ENCODE data around the gene TMEM209. TPM values are rescaled to one million over a fixed set of nuclear protein-coding genes. Genes with fewer than 3 reads are reported as not detected.

The TMEM209 gene
- total RNA-seq, 1 donor from 2014 or later, result 38.9 TPM

GRCh38 chr7:130145424-130146100, 59.6 kb downstream of the TMEM209 start:
- no peak overlapping the region for H3K4me2 ChIP-seq
- no peaks in the 10 kb centered on the region for H3K9me3 ChIP-seq (ENCODE audit: low read depth)
- H3K36me3 ChIP-seq, result no peaks in the 10 kb centered on the region
- H3K9ac ChIP-seq, result no peak overlapping the region
- H3K4me1 Mint-ChIP-seq, result peaks cover 39% of the 10 kb centered on the region
- peaks cover 13% of the 10 kb centered on the region for H3F3A ChIP-seq (ENCODE audit: low read depth)
- H2AFZ ChIP-seq (replicated peaks), result no peak overlapping the region
- peaks cover 13% of the 10 kb centered on the region for H3K27me3 Mint-ChIP-seq (ENCODE audit: insufficient read depth, low read depth)
- H3K4me3 Mint-ChIP-seq, result no peak overlapping the region
- peaks cover 25% of the 10 kb centered on the region for H3K4me1 ChIP-seq
- no peak overlapping the region for H3K27ac Mint-ChIP-seq
- no peaks in the 10 kb centered on the region for H3K36me3 Mint-ChIP-seq
- no peaks in the 10 kb centered on the region for H3K79me2 ChIP-seq (ENCODE audit: low read depth)
- H3K9me3 Mint-ChIP-seq, result no peaks in the 10 kb centered on the region
- H3K4me3 ChIP-seq, result no peak overlapping the region
- H3K27ac ChIP-seq, result no peak overlapping the region
- no peak for TF ChIP-seq EZH2 (IDR thresholded peaks at IDR 0.05)
- no peak for TF ChIP-seq EZH2phosphoT487 (IDR thresholded peaks at IDR 0.05)
- TF ChIP-seq, protein P1, sequence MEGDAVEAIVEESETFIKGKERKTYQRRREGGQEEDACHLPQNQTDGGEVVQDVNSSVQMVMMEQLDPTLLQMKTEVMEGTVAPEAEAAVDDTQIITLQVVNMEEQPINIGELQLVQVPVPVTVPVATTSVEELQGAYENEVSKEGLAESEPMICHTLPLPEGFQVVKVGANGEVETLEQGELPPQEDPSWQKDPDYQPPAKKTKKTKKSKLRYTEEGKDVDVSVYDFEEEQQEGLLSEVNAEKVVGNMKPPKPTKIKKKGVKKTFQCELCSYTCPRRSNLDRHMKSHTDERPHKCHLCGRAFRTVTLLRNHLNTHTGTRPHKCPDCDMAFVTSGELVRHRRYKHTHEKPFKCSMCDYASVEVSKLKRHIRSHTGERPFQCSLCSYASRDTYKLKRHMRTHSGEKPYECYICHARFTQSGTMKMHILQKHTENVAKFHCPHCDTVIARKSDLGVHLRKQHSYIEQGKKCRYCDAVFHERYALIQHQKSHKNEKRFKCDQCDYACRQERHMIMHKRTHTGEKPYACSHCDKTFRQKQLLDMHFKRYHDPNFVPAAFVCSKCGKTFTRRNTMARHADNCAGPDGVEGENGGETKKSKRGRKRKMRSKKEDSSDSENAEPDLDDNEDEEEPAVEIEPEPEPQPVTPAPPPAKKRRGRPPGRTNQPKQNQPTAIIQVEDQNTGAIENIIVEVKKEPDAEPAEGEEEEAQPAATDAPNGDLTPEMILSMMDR (IDR thresholded peaks at IDR 0.05), result no peak
- no peak for DNase-seq (ENCODE audit: low spot score)
- H4K20me1 ChIP-seq (ENCODE audit: low read depth), result no peaks in the 10 kb centered on the region
- H3K27me3 ChIP-seq, result no peaks in the 10 kb centered on the region

GRCh38 chr7:130144312-130145171, 60.7 kb downstream of the TMEM209 start:
- Histone ChIP-seq H3K27me3 (no peaks in the 10 kb centered on the region), H3K9ac (no peak overlapping the region), H2AFZ (replicated peaks) (no peak overlapping the region), H3F3A (ENCODE audit: low read depth) (peaks cover 24% of the 10 kb centered on the region), H3K79me2 (ENCODE audit: low read depth) (no peaks in the 10 kb centered on the region), H3K4me3 (no peak overlapping the region), H3K4me2 (no peak overlapping the region), H4K20me1 (ENCODE audit: low read depth) (no peaks in the 10 kb centered on the region), H3K9me3 (ENCODE audit: low read depth) (no peaks in the 10 kb centered on the region), H3K27ac (no peak overlapping the region), H3K36me3 (no peaks in the 10 kb centered on the region), H3K4me1 (peaks cover 25% of the 10 kb centered on the region)
- peaks cover 45% of the 10 kb centered on the region for H3K4me1 Mint-ChIP-seq
- no peak for DNase-seq (ENCODE audit: low spot score)
- peaks cover 14% of the 10 kb centered on the region for H3K27me3 Mint-ChIP-seq (ENCODE audit: insufficient read depth, low read depth)
- peaks cover under 1% of the 10 kb centered on the region for H3K36me3 Mint-ChIP-seq
- H3K9me3 Mint-ChIP-seq, result no peaks in the 10 kb centered on the region
- TF ChIP-seq EZH2phosphoT487 (IDR thresholded peaks at IDR 0.05) (no peak), EZH2 (IDR thresholded peaks at IDR 0.05) (no peak)
- TF ChIP-seq, protein P1 (IDR thresholded peaks at IDR 0.05), result no peak
- peak overlapping the region; percentile 60 for H3K27ac Mint-ChIP-seq
- no peak overlapping the region for H3K4me3 Mint-ChIP-seq

DNA sequence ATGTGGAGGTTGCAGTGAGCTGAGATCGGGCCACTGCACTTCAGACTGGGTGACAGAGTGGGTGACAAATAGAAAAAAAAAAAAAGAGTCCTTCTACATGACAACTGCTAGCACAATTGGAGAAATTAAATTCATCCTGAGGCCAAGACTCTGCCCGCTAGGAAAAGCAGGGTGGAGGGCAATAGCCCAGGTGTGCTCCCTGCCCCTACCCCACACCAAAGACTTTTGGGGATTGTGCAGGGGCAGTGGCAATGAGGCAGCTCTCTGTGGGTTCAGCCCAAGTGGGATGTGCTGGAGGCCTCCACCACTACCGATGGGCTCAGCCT, 61.3 kb downstream of the TMEM209 start:
- H3K4me3 Mint-ChIP-seq, result no peak overlapping the region
- H3K27me3 Mint-ChIP-seq (ENCODE audit: insufficient read depth, low read depth), result peaks cover 13% of the 10 kb centered on the region
- TF ChIP-seq, protein P1 (IDR thresholded peaks at IDR 0.05), result no peak
- TF ChIP-seq EZH2phosphoT487 (IDR thresholded peaks at IDR 0.05) (no peak), EZH2 (IDR thresholded peaks at IDR 0.05) (no peak)
- Histone ChIP-seq H3K27me3 (no peaks in the 10 kb centered on the region), H2AFZ (replicated peaks) (no peak overlapping the region), H3K27ac (no peak overlapping the region), H3K9ac (no peak overlapping the region), H3K9me3 (ENCODE audit: low read depth) (no peaks in the 10 kb centered on the region), H3F3A (ENCODE audit: low read depth) (peaks cover 29% of the 10 kb centered on the region), H3K4me1 (peaks cover 25% of the 10 kb centered on the region), H3K4me2 (no peak overlapping the region), H3K36me3 (no peaks in the 10 kb centered on the region), H4K20me1 (ENCODE audit: low read depth) (no peaks in the 10 kb centered on the region), H3K4me3 (no peak overlapping the region), H3K79me2 (ENCODE audit: low read depth) (no peaks in the 10 kb centered on the region)
- H3K27ac Mint-ChIP-seq, result no peak overlapping the region
- no peak for DNase-seq (ENCODE audit: low spot score)
- peaks cover 6% of the 10 kb centered on the region for H3K36me3 Mint-ChIP-seq
- H3K4me1 Mint-ChIP-seq, result peaks cover 49% of the 10 kb centered on the region
- H3K9me3 Mint-ChIP-seq, result no peaks in the 10 kb centered on the region
